ENCODE measurements around the gene KIF16B. TPM values are rescaled to one million over a fixed set of nuclear protein-coding genes. Genes with fewer than 3 reads are reported as not detected.

Gene KIF16B
- total RNA-seq, 1 donor from 2014 or later, result 14.2 TPM

- no peak for TF ChIP-seq CTCF (conservative IDR thresholded peaks at IDR 0.05; ENCODE audit: low read depth, low read length)
- no peak for DNase-seq (ENCODE audit: low read depth)
- H3K4me3 ChIP-seq (ENCODE audit: low read depth, low read length), result no peak overlapping the region
These were observed 210.6 kb downstream of the KIF16B start for GRCh38 chr20:16362642-16363041.

GRCh38 chr20:16360668-16361067 lies 212.6 kb downstream of the KIF16B start:
- no peak overlapping the region for H3K4me3 ChIP-seq (ENCODE audit: low read depth, low read length)
- TF ChIP-seq CTCF (conservative IDR thresholded peaks at IDR 0.05; ENCODE audit: low read depth, low read length), result no peak
- no peak for DNase-seq (ENCODE audit: low read depth)

GRCh38 chr20:16353417-16353781 lies 219.8 kb downstream of the KIF16B start:
- DNase-seq (ENCODE audit: low read depth), result no peak
- no peak overlapping the region for H3K4me3 ChIP-seq (ENCODE audit: low read depth, low read length)
- no peak for TF ChIP-seq CTCF (conservative IDR thresholded peaks at IDR 0.05; ENCODE audit: low read depth, low read length)

- TF ChIP-seq CTCF (conservative IDR thresholded peaks at IDR 0.05; ENCODE audit: low read depth, low read length), result no peak
- no peak for DNase-seq (ENCODE audit: low read depth)
- no peak overlapping the region for H3K4me3 ChIP-seq (ENCODE audit: low read depth, low read length)
These were observed 220.4 kb downstream of the KIF16B start for GRCh38 chr20:16352751-16353416.

- no peak overlapping the region for H3K4me3 ChIP-seq (ENCODE audit: low read depth, low read length)
- DNase-seq (ENCODE audit: low read depth), result no peak
- TF ChIP-seq CTCF (conservative IDR thresholded peaks at IDR 0.05; ENCODE audit: low read depth, low read length), result peak; percentile 21
These were observed 220.9 kb downstream of the KIF16B start for GRCh38 chr20:16352321-16352720.

GRCh38 chr20:16351415-16351814 lies 221.8 kb downstream of the KIF16B start:
- no peak for TF ChIP-seq CTCF (conservative IDR thresholded peaks at IDR 0.05; ENCODE audit: low read depth, low read length)

GRCh38 chr20:16350465-16350864 lies 222.8 kb downstream of the KIF16B start:
- H3K4me3 ChIP-seq (ENCODE audit: low read depth, low read length), result no peak overlapping the region
- TF ChIP-seq CTCF (conservative IDR thresholded peaks at IDR 0.05; ENCODE audit: low read depth, low read length), result no peak
- peak; percentile 47 for DNase-seq (ENCODE audit: low read depth)

More at GRCh38 chr20:16351415-16351814, 221.8 kb downstream of the KIF16B start:
- DNase-seq (ENCODE audit: low read depth), result no peak
- no peak overlapping the region for H3K4me3 ChIP-seq (ENCODE audit: low read depth, low read length)

Measured in epithelial cell of proximal tubule (primary cell).